IPS-18a (cell line): ENCODE measurements around the gene EIF4EBP2.

Source experiments
- H3K27ac ChIP-seq: one replicate; pipeline ENCODE4 v1.5.1; 2013; ENCODE audit warnings: low read length
- H3K27me3 ChIP-seq: one replicate; pipeline ENCODE4 v1.6.1; 2013; ENCODE audit warnings: mild to moderate bottlenecking, low read length; ENCODE audit not compliant: control insufficient read depth, insufficient read depth
- H3K36me3 ChIP-seq: one replicate; pipeline ENCODE4 v1.6.1; 2013; ENCODE audit warnings: low read depth, low read length; ENCODE audit not compliant: control insufficient read depth
- H3K4me1 ChIP-seq: one replicate; pipeline ENCODE4 v1.6.1; 2013; ENCODE audit warnings: low read depth, low read length; ENCODE audit not compliant: control insufficient read depth
- H3K4me3 ChIP-seq: one replicate; pipeline ENCODE4 v1.5.1; 2013; ENCODE audit warnings: low read length
- H3K9ac ChIP-seq: one replicate; pipeline ENCODE4 v1.6.1; 2013; ENCODE audit warnings: mild to moderate bottlenecking, low read length, moderate library complexity
- H3K9me3 ChIP-seq: one replicate; pipeline ENCODE4 v1.6.1; 2013; ENCODE audit warnings: low read depth, low read length; ENCODE audit not compliant: control insufficient read depth

Gene EIF4EBP2

GRCh38 chr10:70475661-70476060, 71.7 kb downstream of the EIF4EBP2 start:
- peaks cover 19% of the 10 kb centered on the region for H3K4me1 ChIP-seq
- H3K36me3 ChIP-seq, result no peaks in the 10 kb centered on the region

GRCh38 chr10:70476249-70477035, 72.5 kb downstream of the EIF4EBP2 start:
- H3K4me1 ChIP-seq, result peaks cover 20% of the 10 kb centered on the region
- H3K36me3 ChIP-seq, result no peaks in the 10 kb centered on the region
- H3K4me3 ChIP-seq, result no peak overlapping the region
- H3K9me3 ChIP-seq, result no peaks in the 10 kb centered on the region
- H3K27me3 ChIP-seq, result peaks cover 14% of the 10 kb centered on the region
- H3K27ac ChIP-seq, result no peak overlapping the region
- H3K9ac ChIP-seq, result no peak overlapping the region

More at GRCh38 chr10:70475661-70476060, 71.7 kb downstream of the EIF4EBP2 start:
- H3K9ac ChIP-seq, result no peak overlapping the region
- no peaks in the 10 kb centered on the region for H3K9me3 ChIP-seq
- peaks cover 14% of the 10 kb centered on the region for H3K27me3 ChIP-seq
- no peak overlapping the region for H3K27ac ChIP-seq
- no peak overlapping the region for H3K4me3 ChIP-seq

GRCh38 chr10:70477661-70478162, 73.8 kb downstream of the EIF4EBP2 start:
- Histone ChIP-seq H3K4me3 (peak overlapping the region; percentile 69), H3K27ac (no peak overlapping the region), H3K27me3 (peaks cover 14% of the 10 kb centered on the region), H3K4me1 (peaks cover 20% of the 10 kb centered on the region), H3K36me3 (no peaks in the 10 kb centered on the region), H3K9me3 (no peaks in the 10 kb centered on the region), H3K9ac (peak overlapping the region; percentile 71)
